GM08714 (cell line): ENCODE measurements around the gene OR6J1.
A peak's percentile ranks its signal among the peaks of the same experiment; 100 is the strongest.

ENCODE experiments used
- H3K4me3 ChIP-seq: fragments of 200-500 bp; sonication (Bioruptor generic); 2 replicates; pipeline ENCODE4 v1.5.1; 2014; ENCODE audit warnings: mild to moderate bottlenecking, low read length, inconsistent platforms
- ZNF274 ChIP-seq: IDR thresholded peaks from 2 replicates; pipeline ENCODE4 v1.6.1; 2012; ENCODE audit warnings: mild to moderate bottlenecking, low read depth, low read length

OR6J1 gene

DNA sequence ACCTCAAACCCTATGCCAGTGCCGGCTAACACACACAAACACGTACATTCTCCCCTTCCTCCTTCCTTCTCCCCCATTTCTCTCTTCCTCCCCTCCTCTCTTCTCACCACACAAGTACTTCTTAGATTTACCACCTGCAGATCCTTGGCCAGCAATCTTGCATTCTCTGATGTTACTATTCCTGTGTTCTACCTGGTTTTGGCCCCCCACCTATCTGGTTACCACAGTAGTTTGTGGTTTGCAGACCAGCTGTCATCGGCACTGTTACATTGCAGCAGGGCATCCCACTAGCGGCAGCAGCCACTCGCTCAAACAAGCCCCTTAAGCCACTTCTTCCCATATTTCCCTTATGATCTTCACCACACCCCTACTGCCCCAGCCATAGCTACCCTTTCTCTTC, 42.2 kb downstream of the OR6J1 start:
- no peak overlapping the region for H3K4me3 ChIP-seq

DNA sequence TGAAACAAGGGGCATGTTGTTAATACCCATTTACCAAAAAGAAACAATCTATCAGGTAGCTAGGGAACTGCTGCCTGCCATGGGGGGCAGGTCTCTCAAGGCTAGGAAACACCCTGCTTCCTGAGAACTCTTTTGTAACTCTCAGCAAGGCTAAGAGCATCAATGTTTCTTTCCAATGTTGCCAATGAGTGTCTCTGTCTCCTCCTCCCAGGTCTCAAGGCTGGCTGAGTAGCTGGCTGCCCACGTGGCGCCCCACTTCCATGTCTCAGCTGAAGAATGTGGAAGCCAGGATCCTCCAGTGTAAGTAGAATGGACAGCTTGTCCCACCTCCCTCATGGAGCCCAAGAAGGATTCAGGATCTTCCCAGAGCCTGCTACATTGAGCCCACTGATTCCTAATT, 42.7 kb downstream of the OR6J1 start:
- TF ChIP-seq ZNF274 = no peak

More for the DNA sequence above, 42.2 kb downstream of the OR6J1 start:
- no peak for TF ChIP-seq ZNF274

DNA sequence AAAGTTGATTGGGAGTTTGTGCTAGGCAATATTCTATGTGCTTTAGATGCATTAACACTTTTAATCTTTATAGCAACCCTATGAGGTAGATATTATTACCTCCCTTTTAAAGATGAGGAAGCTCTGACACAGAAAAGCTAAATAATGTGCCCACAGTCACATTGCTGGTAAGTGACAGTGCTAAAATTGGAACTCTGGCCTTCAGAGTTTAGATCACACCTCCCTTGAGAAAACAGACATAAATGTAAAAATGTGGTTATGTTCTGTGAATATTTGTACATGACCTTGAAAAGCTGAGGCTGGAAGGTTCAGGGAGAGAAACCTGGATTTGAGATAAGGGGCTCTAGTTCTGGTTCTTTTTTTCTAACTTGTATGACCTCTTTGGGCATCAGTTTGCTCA, 44.1 kb downstream of the OR6J1 start:
- H3K4me3 ChIP-seq = no peak overlapping the region

More for the DNA sequence above, 42.7 kb downstream of the OR6J1 start:
- H3K4me3 ChIP-seq = no peak overlapping the region

DNA sequence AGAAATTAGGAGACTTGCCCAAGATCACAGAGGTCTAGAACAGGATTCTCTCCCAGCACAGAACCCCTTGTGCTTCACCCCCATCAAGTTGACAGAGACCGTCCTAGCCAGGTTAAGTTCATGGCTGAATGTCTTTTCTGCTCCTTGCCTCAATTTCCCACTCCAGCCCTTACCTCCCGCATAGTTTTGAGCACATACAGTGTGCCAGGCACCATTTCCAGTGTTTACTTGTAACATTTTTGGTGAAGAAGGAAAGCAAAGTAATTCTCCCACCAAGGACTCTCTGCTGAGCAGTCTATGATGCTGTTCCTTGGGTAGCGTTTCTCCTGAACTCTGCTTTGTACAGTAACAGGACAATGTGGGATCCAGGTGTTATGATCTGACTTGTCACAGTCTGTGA, 44.8 kb downstream of the OR6J1 start:
- no peak for TF ChIP-seq ZNF274
- H3K4me3 ChIP-seq = peak overlapping the region; percentile 78; the same call in 1 of the 2 replicates

More for the DNA sequence above, 44.1 kb downstream of the OR6J1 start:
- TF ChIP-seq ZNF274 = no peak

DNA sequence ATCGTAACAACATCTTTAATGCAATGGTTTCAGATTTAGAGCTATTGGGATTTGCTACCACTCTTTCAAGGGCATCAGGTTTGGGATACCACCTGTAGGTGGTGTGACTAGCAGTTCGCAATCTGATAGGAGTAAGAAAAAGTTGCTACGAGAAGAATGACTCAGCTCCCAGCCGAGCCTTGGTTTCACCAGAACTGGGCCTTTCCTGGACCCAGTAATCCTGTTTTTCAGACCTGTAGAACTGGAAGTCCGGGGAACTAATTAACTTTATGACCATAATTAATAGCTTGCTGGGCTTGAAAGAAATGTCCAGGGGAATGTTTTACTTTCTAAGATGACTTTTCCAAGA, 45.3 kb downstream of the OR6J1 start:
- H3K4me3 ChIP-seq = peak overlapping the region; percentile 78
- TF ChIP-seq ZNF274 = no peak

DNA sequence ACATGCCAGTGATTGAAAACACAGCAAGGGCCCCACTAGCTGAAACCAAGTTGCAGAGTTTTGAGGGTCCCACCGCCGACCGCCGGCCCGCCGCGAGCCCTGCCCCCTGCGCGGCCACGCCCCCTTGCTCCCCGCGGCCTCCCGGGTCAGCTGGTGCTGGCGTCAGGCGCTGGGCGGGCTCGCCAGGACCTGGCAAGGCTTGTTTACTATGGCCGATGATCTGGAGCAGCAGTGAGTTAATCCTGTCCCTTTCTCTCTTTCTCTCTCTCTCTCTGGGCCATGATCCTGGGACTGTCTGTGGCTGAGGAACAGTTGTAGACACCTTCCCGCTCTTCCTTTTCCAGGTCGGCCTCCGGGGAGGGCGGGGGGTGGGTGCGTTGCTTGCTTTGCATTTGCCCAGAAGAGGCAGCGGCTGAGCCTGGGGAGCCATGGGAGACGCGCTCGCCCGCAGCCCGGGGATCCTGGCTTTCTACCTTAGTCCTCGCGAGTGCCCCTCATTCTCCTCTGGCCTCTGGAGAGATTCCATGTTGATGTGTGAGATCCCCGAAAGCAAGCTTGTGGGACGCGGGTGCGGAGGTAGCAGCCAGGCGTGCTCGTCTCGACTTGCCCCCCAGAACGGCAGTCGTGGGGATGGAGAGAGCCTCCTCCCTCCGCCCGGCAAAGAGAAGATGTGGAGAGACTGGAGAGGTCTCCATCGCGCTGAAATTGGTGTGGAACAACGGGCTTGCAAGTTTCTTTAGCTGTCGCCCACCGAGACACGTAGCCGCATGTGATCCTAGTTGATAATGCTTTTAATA, 45.9 kb downstream of the OR6J1 start, which contains the start of gene ABHD4:
ABHD4 (plus strand) TSS at position 202 of the 797 bp plus-strand sequence; CDS start at position 209, 7 bp downstream.
- TF ChIP-seq ZNF274 = no peak
- peak within 1 kb of the TSS; percentile 78 for H3K4me3 ChIP-seq

DNA sequence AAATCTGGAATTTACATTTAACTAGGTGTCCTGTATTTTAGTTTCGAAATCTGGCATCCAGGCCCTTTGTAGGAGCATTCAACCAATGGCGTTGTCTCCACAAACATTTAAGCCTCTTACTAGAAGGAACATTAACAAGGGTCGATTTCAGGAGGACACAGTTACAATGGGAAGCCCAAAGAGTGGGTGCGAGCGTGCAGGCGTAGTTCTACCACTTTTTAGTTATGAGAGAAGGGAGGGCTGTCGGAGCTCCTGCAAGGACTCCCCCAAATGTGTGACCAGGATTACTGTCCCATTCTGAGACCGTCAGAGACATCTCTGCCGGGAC, 46.4 kb downstream of the OR6J1 start:
- no peak for TF ChIP-seq ZNF274
- peak overlapping the region; percentile 78; the same call in 1 of the 2 replicates for H3K4me3 ChIP-seq

DNA sequence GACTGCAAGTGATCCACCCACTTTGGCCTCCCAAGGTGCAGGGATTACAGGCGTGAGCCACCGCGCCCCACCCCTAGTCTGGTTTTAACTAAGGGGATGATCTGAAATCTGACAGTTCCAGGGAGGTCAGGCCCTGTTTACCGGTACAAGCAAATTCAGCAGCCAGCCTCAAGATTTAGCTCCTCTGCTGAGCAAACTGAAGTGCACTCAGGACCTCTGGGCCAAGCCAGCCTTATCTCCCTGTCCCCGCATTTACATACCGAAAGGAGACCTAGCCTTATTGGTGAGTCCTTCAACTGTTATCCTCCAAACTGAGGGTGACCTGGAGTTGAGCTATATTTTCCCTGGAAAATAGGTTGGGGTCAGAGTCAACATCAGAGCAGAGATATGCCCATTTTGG, 46.9 kb downstream of the OR6J1 start:
- no peak overlapping the region for H3K4me3 ChIP-seq
- no peak for TF ChIP-seq ZNF274

DNA sequence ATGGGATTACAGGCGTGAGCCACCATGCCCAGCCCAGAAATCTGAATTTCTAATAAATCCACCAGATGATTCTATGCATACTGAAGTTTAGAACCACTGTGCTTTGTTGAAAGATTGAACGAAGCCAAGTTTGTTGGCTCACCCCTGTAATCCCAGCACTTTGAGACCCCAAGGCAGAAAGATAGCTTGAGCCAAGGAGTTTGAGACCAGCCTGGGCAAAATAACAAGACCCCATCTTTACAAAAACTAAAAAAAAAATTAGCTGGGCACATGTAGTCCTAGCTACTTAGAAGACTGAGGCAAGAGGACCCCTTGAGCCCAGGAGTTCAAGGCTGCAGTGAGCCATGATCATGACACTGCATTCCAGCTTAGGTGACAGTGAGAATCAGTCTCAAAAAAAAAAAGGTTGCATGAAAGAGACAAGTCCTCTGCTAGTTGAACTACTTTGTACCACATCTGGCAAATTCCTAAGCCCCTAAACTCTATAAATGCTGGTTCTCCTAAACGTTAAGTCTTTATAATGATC, 47.7 kb downstream of the OR6J1 start:
- TF ChIP-seq ZNF274 = no peak
- H3K4me3 ChIP-seq = no peak overlapping the region

DNA sequence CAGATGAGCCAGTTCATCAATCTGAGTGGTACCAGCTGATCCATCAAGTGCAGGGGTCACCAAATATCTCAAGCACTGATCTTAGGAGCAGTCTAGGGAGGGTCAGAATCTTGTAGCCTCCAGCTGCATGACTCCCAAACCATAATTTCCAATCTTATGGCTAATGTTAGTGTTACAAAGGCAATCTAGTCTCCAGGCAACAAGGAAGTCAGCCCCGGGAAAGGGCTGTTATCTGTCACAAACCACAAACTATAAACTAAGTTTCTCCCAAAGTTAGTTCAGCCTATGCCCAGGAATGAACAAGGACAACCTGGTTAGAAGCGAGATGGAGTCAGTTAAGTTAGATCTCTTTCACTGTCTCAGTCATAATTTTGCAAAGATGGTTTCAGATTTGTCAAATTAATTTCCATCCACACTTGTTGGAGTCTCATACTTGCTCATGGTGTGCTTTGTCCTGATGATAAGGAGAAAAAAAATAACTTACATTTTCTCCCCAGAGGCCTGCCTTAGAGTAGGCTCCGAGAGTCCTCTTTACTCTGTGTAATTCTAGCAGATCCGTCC, 49.9 kb downstream of the OR6J1 start:
- no peak overlapping the region for H3K4me3 ChIP-seq
- no peak for TF ChIP-seq ZNF274

DNA sequence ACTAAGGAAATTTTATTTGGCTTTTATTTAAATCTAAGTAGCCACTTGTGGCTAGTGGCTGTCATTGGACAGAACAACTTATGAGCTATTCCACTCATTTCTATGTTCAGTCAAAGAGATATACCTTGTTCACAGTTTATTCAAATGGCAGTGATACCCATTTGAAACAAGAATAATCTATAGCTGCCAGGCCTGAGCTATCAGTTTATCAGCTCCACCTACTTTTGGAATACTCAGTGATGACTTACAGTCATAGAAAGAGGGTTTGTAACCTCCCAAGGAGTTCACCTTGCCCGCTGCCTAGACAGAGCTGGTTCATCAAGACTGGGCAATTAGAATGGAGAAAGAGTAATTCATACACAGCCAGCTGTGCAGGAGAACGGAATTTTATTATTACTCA, 50.6 kb downstream of the OR6J1 start:
- no peak for TF ChIP-seq ZNF274
- no peak overlapping the region for H3K4me3 ChIP-seq

DNA sequence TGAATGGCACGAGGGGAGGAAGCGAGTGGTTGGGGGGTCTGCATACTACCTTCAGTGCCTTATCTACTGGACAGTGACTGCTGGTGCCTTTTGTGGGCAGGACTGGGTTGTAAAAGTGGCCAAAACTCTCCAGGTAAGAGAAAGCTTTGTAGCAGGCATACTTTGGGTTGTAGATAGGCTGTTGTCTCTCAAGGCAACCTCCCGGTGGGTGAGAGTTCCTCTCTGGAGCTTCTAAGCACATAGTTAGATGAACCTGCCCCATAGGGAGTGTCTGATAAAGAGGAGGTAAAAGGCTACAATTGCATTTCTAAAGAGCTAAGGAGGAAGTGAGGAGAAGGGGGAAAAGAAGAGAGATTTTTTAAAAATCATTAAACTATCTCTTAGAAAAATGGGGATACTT, 51.0 kb downstream of the OR6J1 start:
- no peak overlapping the region for H3K4me3 ChIP-seq
- no peak for TF ChIP-seq ZNF274

DNA sequence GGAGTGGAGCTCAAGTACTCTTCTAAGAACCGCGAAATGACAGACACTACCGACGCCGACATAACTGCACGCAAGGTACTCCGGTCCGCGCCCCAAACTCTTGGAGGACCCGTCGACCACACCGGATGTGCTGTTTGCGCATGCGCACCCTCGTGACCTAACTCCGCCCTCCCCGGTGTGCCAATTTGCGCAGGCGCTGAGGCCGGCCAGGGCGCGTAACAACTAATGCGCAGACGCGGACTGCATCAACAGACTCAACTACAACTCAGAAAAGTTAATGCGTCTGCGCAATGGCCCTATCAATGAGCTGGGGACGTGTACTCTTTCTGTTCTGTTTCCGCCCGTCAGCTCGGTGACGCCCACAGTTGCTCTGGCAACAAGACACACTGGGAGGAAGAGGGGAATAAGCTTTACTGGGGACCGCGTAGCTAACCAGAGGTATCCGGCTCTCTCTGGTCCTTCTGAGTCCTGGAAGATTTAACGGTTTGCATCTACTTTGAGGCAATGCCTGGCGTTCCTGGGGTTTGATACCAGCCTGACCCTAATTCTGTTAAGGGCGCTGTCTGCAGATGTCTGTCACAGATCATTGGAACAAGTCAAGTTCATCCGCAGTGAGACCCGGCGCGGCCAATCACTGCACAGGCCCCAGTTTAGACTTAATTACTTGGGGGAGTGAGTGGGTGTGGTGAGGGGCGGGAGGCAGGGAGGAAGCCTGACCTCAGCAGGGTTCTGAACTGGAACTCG, 54.9 kb downstream of the OR6J1 start, which contains the start of gene DAD1:
DAD1 (minus strand) TSS at position 129 of the 744 bp plus-strand sequence; CDS start at position 62, 67 bp downstream.
- no peak for TF ChIP-seq ZNF274
- peak within 1 kb of the TSS; percentile 96 for H3K4me3 ChIP-seq

DNA sequence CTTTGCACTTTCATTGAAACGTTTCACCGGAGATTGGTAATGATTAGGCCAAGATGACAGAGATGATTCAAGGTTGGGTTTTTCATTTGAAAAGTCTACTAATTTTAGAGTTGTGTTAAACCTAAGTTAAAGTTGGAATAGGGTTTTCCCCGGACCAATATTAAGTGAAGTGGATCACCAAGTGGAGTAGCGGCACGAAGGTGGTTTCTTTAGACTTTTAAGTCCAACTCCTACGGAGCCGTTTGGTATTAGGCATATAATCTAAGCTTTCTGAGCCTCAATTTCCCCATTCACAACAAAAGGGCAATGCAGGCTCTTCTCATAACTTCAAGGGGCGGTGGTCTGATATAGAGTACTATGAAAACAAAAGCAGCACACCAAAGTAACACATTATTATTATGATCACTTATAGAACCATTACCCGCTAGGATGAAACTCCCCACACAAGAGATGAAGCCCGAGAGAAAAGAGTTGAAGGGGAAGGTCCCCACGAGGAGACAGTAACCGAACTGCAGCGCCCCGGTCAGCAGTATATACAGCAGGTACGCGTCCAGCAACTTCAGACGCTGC, 55.5 kb downstream of the OR6J1 start:
- no peak for TF ChIP-seq ZNF274
- H3K4me3 ChIP-seq = peak overlapping the region; percentile 96

DNA sequence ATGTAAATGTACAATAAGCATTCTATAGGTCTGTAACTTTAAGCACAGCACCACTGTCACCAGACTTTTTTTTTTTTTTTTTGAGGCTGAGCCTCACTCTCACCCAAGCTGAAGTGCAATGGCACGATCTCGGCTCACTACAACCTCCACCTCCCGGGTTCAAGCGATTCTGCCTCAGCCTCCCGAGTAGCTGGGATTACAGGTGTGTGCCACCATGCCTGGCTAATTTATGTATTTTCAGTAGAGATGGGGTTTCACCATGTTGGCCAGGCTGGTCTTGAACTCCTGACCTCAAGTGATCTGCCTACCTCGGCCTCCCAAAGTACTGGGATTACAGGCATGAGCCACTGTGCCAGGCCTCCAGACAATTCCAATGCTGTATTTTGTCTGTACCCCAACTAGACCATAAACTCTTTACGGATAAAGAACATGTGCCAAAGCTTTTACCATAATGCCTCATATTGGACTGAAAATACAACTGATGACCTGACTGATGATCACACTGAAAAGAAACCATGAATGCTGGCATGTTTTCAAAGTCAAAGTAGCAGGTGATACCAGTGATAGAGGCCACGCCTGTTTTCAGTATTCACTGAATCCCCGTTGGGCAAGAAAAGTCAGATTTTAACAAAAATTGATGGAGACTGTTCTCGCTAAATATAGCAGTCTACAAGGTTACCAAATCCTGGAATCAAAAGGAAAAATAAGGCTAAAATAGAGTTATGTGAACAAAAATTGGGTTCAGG, 56.3 kb downstream of the OR6J1 start:
- peak overlapping the region; percentile 96 for H3K4me3 ChIP-seq
